Measurements from ENCODE around the gene ACOXL. TPM values are rescaled to one million over a fixed set of nuclear protein-coding genes. Genes with fewer than 3 reads are reported as not detected.

The ACOXL gene
- total RNA-seq, 1 donor from 2014 or later: not detected

DNA sequence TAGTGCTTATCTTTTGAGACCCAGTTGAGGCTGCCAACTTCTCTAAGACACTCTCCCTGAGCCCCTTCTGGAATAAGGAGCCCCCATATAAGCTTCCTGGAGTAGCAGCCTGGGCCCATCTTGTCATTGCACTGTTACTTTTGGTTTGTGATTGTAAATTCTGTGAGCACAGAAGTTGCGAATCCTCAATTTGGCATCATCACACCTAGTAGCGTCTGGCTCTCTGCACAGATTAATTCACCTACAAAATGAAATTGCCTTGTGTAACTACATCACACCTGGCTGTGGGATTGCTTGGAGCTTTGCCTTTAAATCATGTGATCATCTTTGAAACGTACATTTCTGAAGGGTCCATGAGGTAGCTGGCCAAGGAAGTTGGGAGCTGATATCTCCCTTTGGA is 195.2 kb downstream of the ACOXL start:
- no peaks in the 10 kb centered on the region for H3K4me1 Mint-ChIP-seq
- TF ChIP-seq, protein P1, sequence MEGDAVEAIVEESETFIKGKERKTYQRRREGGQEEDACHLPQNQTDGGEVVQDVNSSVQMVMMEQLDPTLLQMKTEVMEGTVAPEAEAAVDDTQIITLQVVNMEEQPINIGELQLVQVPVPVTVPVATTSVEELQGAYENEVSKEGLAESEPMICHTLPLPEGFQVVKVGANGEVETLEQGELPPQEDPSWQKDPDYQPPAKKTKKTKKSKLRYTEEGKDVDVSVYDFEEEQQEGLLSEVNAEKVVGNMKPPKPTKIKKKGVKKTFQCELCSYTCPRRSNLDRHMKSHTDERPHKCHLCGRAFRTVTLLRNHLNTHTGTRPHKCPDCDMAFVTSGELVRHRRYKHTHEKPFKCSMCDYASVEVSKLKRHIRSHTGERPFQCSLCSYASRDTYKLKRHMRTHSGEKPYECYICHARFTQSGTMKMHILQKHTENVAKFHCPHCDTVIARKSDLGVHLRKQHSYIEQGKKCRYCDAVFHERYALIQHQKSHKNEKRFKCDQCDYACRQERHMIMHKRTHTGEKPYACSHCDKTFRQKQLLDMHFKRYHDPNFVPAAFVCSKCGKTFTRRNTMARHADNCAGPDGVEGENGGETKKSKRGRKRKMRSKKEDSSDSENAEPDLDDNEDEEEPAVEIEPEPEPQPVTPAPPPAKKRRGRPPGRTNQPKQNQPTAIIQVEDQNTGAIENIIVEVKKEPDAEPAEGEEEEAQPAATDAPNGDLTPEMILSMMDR (conservative IDR thresholded peaks at IDR 0.05): no peak
- no peak for DNase-seq (ENCODE audit: low read depth, low spot score)
- H3K27ac Mint-ChIP-seq (ENCODE audit: unreplicated experiment): no peak overlapping the region
- H3K9me3 Mint-ChIP-seq: peaks cover 19% of the 10 kb centered on the region
- peaks cover 17% of the 10 kb centered on the region for H3K36me3 Mint-ChIP-seq (ENCODE audit: low read depth)
- H3K27me3 Mint-ChIP-seq (ENCODE audit: low read depth): no peaks in the 10 kb centered on the region
- no peak overlapping the region for H3K4me3 Mint-ChIP-seq

DNA sequence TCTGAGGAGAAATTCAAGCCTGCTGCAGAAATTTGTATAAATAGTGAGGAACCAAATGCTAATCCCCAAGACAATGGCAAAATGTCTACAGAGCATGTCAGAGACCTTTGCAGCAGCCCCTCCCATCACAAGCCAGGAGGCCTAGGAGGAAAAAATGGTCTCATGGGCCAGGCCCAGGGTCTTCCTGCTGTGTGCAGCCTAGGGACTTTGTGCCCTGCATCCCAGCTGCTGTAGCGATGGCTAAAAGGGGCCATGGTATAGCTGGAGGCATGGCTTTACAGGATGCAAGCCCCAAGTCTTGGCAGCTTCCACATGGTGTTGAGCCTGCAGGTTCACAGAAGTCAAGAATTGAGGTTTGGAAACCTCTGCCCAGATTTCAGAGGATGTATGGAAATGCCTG is 197.2 kb downstream of the ACOXL start:
- peaks cover 17% of the 10 kb centered on the region for H3K36me3 Mint-ChIP-seq (ENCODE audit: low read depth)
- TF ChIP-seq, protein P1 (conservative IDR thresholded peaks at IDR 0.05): no peak
- H3K9me3 Mint-ChIP-seq: peaks cover 19% of the 10 kb centered on the region
- H3K4me3 Mint-ChIP-seq: no peak overlapping the region
- no peaks in the 10 kb centered on the region for H3K27me3 Mint-ChIP-seq (ENCODE audit: low read depth)
- no peaks in the 10 kb centered on the region for H3K4me1 Mint-ChIP-seq
- no peak for DNase-seq (ENCODE audit: low read depth, low spot score)
- H3K27ac Mint-ChIP-seq (ENCODE audit: unreplicated experiment): no peak overlapping the region

DNA sequence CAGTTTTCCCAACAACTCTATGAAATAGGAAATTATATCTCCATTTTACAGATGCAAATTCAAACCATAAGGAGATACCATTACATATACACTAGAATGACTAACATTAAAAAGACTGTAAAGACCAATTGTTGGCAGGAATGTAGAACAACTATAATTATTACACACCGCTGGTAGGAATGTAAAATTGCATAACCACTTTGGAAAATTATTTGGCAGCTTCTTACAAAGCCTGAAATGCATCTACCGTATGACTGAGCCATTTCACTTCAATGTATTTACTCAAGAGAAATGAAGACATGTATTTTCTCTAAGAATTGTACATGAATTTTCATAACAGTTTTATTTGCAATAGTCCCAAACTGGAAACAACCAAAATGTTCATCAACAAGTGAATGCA is 199.3 kb downstream of the ACOXL start:
- TF ChIP-seq, protein P1 (conservative IDR thresholded peaks at IDR 0.05): no peak
- H3K4me1 Mint-ChIP-seq: no peaks in the 10 kb centered on the region
- H3K4me3 Mint-ChIP-seq: no peak overlapping the region
- DNase-seq (ENCODE audit: low read depth, low spot score): no peak
- H3K27ac Mint-ChIP-seq (ENCODE audit: unreplicated experiment): no peak overlapping the region
- H3K9me3 Mint-ChIP-seq: peaks cover 19% of the 10 kb centered on the region
- H3K36me3 Mint-ChIP-seq (ENCODE audit: low read depth): peaks cover 16% of the 10 kb centered on the region
- H3K27me3 Mint-ChIP-seq (ENCODE audit: low read depth): no peaks in the 10 kb centered on the region

DNA sequence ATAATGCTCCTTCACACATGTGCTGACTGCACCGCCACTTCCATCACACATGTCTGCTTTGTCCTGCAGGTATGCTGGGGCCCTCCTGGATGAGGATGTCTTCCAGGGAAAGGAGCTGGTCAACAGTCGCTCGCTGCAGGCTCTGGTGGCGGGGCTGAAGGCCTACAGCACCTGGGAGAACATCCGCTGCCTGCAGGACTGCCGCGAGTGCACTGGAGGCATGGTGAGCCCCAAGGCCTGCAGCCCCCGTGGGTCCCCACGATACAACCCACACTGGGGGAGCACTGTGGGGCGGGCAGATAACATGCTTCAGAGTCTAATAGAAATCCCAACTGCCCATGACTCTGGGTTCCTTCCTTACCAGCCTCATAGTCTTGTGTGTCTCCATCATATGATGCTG is 201.0 kb downstream of the ACOXL start:
- TF ChIP-seq, protein P1 (conservative IDR thresholded peaks at IDR 0.05): no peak
- H3K4me1 Mint-ChIP-seq: no peaks in the 10 kb centered on the region
- H3K27me3 Mint-ChIP-seq (ENCODE audit: low read depth): no peaks in the 10 kb centered on the region
- DNase-seq (ENCODE audit: low read depth, low spot score): no peak
- peaks cover 15% of the 10 kb centered on the region for H3K36me3 Mint-ChIP-seq (ENCODE audit: low read depth)
- no peak overlapping the region for H3K27ac Mint-ChIP-seq (ENCODE audit: unreplicated experiment)
- H3K4me3 Mint-ChIP-seq: no peak overlapping the region
- H3K9me3 Mint-ChIP-seq: peaks cover 15% of the 10 kb centered on the region

DNA sequence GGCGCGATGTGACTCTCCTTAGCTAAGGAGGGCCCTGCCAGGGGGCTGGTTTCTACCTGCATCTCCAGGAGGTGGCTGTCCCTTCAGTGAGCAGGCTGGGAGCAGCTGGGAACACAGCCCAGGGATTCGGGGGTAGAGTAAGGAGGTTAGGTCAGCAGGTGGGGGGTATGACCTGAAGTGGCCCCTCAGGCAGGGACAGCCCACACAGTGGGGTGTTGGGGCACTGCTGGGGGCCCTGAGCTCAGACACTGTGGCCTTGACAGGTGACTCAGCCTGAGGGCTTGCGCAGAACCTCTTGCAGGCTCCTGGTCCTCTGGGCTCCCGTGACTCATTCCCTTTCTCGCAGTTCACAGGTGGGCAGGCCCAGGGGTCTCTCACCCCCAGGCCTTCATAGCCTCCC is 202.6 kb downstream of the ACOXL start:
- TF ChIP-seq, protein P1 (conservative IDR thresholded peaks at IDR 0.05): no peak
- Mint-ChIP-seq H3K36me3 (ENCODE audit: low read depth) (peaks cover 7% of the 10 kb centered on the region), H3K27me3 (ENCODE audit: low read depth) (no peaks in the 10 kb centered on the region), H3K4me1 (no peaks in the 10 kb centered on the region), H3K27ac (ENCODE audit: unreplicated experiment) (no peak overlapping the region), H3K4me3 (no peak overlapping the region), H3K9me3 (peaks cover 9% of the 10 kb centered on the region)
- DNase-seq (ENCODE audit: low read depth, low spot score): no peak

Measured in neural crest cell (in vitro differentiated cells).